ENCODE measurements around the gene CELF4.

GRCh38 chr18:37282386-37283037 lies 283.1 kb downstream of the CELF4 start:
- TF ChIP-seq PAX8 (IDR thresholded peaks at IDR 0.05) (no peak), POLR2A (IDR thresholded peaks at IDR 0.05; ENCODE audit: low read depth, low read length) (no peak), SIN3A (IDR thresholded peaks at IDR 0.05; ENCODE audit: low read depth, low read length) (no peak), HDAC6 (IDR thresholded peaks at IDR 0.05; ENCODE audit: unreplicated experiment) (no peak), MYB (IDR thresholded peaks at IDR 0.05; ENCODE audit: borderline replicate concordance, low read depth, low read length) (no peak), EZH2 (IDR thresholded peaks at IDR 0.05; ENCODE audit: borderline replicate concordance, control insufficient read depth, low read depth, low read length) (no peak), EP300 (IDR thresholded peaks at IDR 0.05; ENCODE audit: borderline replicate concordance in 1 of 2, control insufficient read depth in 1 of 2, low read depth in 2 of 2, low read length in 2 of 2) (no peak), SP1 (IDR thresholded peaks at IDR 0.05; ENCODE audit: low read depth, low read length) (no peak), ZNF274 (IDR thresholded peaks at IDR 0.05; ENCODE audit: insufficient read depth, insufficient read length) (no peak), STAT1 (conservative IDR thresholded peaks at IDR 0.05) (no peak)

All from GM12878 (cell line).